Right cardiac atrium (tissue), 5 donors: ENCODE results near the gene TOMM22. TPM values are rescaled to one million over a fixed set of nuclear protein-coding genes. Genes with fewer than 3 reads are reported as not detected.
A peak's percentile ranks its signal among the peaks of the same experiment; 100 is the strongest.

Source experiments
- ATAC-seq, 2 donors: fragments of 200-7000 bp; cut with Tn5 transposase; one replicate each; pipeline versions ENCODE4 v1.8.0 to v1.9.1; 2020; ENCODE audit warnings: moderate library complexity in 2 of 2, mild to moderate bottlenecking in 1 of 2
- DNase-seq, 3 donors: peaks; one replicate each; pipeline ENCODE4 v3.0.0-alpha.2; 2020
- H3K27ac ChIP-seq: one replicate; pipeline ENCODE4 v1.5.1; 2013; ENCODE audit warnings: mild to moderate bottlenecking, low read length, control low read depth, moderate library complexity
- H3K27me3 ChIP-seq: one replicate; pipeline ENCODE4 v1.6.1; 2013; ENCODE audit not compliant: control insufficient read depth, insufficient read depth
- H3K4me1 ChIP-seq: one replicate; pipeline ENCODE4 v1.6.1; 2013; ENCODE audit warnings: low read length; ENCODE audit not compliant: control insufficient read depth, insufficient read depth
- H3K4me3 ChIP-seq: one replicate; pipeline ENCODE4 v1.5.1; 2013; ENCODE audit warnings: low read length, control low read depth
- H3K9me3 ChIP-seq: one replicate; pipeline ENCODE4 v1.6.1; 2013; ENCODE audit warnings: low read length; ENCODE audit not compliant: control insufficient read depth
- WGBS: extraction: QIAGEN DNeasy Blood & Tissue Kit; methylation state at CpG from one replicate; pipeline ENCODE4 v1.1.7; 2013; 5-methylcytosine and 5-hydroxymethylcytosine counted together
- intact Hi-C, 4 donors: fragments of 100-400 bp; cut with DNase I; formaldehyde crosslinking; loops; one replicate each; pipeline versions ENCODE4 v1.11.0 to v1.14.0; 2022 to 2023
- polyA plus RNA-seq: library from polyadenylated mRNA; stranded (reverse); fragments of 200-250 nt; gene quantifications from one replicate; pipeline ENCODE4 v1.2.3, GENCODE V29; 2013
- total RNA-seq, 4 donors: library from RNA; stranded (reverse); fragmentation: NEBNext Ultra II Directional; extraction: Animal tissue kit (Norgen Biotek cat#: 25700); gene quantifications; one replicate each; pipeline ENCODE4 v1.2.1, GENCODE V29; 2021
- donor health status: healthy with polysubstance abuse.
- donor health status: DM: no; HTN: yes; CAD: no.
- donor health status: DM: no; HTN: no; CAD: no.
- donor health status: DM: no; HTN: yes; CAD: no; lungs with severe emphysema.
- donor health status: DM: yes; HTN: yes; CAD: no.

Gene TOMM22
- total and polyA plus RNA-seq, 5 donors, result 41.0 to 67.3 (median 59.5) TPM

GRCh38 chr22:38727530-38728451 lies 46.0 kb downstream of the TOMM22 start:
- no peaks in the 10 kb centered on the region for H3K9me3 ChIP-seq
- no peak overlapping the region for H3K27ac ChIP-seq
- H3K27me3 ChIP-seq, result no peaks in the 10 kb centered on the region
- ATAC-seq (no peak), DNase-seq (no peak)
- WGBS, result 95% methylated on average over 15 of the region's 15 CpGs
- H3K4me1 ChIP-seq, result no peaks in the 10 kb centered on the region
- H3K4me3 ChIP-seq, result no peak overlapping the region
- intact Hi-C loops, result no loop called here

GRCh38 chr22:38728871-38729796 lies 47.4 kb downstream of the TOMM22 start:
- ATAC-seq, result no peak
- Histone ChIP-seq H3K4me3 (no peak overlapping the region), H3K4me1 (peaks cover 2% of the 10 kb centered on the region), H3K27ac (no peak overlapping the region), H3K27me3 (no peaks in the 10 kb centered on the region), H3K9me3 (no peaks in the 10 kb centered on the region)
- intact Hi-C loops, result no loop called here
- peak in 1 of 3 donors; percentile 47 for DNase-seq
- 84% methylated on average over 18 of the region's 18 CpGs for WGBS

- Histone ChIP-seq H3K4me3 (no peak overlapping the region), H3K27ac (no peak overlapping the region), H3K4me1 (peaks cover 2% of the 10 kb centered on the region), H3K9me3 (no peaks in the 10 kb centered on the region), H3K27me3 (no peaks in the 10 kb centered on the region)
- no peak for ATAC-seq
- DNase-seq, result peak in 1 of 3 donors; percentile 14
- intact Hi-C loops, result no loop called here
- WGBS, result 88% methylated on average over 6 of the region's 6 CpGs
These were observed 48.2 kb downstream of the TOMM22 start for GRCh38 chr22:38729946-38730345.

- no peaks in the 10 kb centered on the region for H3K9me3 ChIP-seq
- intact Hi-C loops, result no loop called here
- 96% methylated on average over 13 of the region's 13 CpGs for WGBS
- H3K27ac ChIP-seq, result no peak overlapping the region
- H3K4me1 ChIP-seq, result peaks cover 2% of the 10 kb centered on the region
- no peaks in the 10 kb centered on the region for H3K27me3 ChIP-seq
- DNase-seq (peak in 1 of 3 donors; percentile 51), ATAC-seq (no peak)
- no peak overlapping the region for H3K4me3 ChIP-seq
These were observed 48.7 kb downstream of the TOMM22 start for GRCh38 chr22:38730411-38730871.

- Histone ChIP-seq H3K4me3 (no peak overlapping the region), H3K27ac (no peak overlapping the region), H3K27me3 (no peaks in the 10 kb centered on the region), H3K4me1 (peaks cover 2% of the 10 kb centered on the region), H3K9me3 (no peaks in the 10 kb centered on the region)
- DNase-seq (no peak), ATAC-seq (no peak)
- intact Hi-C loops, result no loop called here
- 76% methylated on average over 6 of the region's 6 CpGs for WGBS
These were observed 50.0 kb downstream of the TOMM22 start for GRCh38 chr22:38731703-38732161.

GRCh38 chr22:38732251-38732815 lies 50.6 kb downstream of the TOMM22 start:
- Histone ChIP-seq H3K4me1 (peaks cover 2% of the 10 kb centered on the region), H3K27ac (no peak overlapping the region), H3K4me3 (no peak overlapping the region), H3K27me3 (no peaks in the 10 kb centered on the region), H3K9me3 (no peaks in the 10 kb centered on the region)
- ATAC-seq (no peak), DNase-seq (no peak)
- intact Hi-C loops, result no loop called here
- 70% methylated on average over 13 of the region's 13 CpGs for whole genome bisulfite sequencing

- WGBS, result 37% methylated on average over 4 of the region's 4 CpGs
- ATAC-seq, result peak in 1 of 2 donors; percentile 52
- H3K4me1 ChIP-seq, result peaks cover 2% of the 10 kb centered on the region
These were observed 51.6 kb downstream of the TOMM22 start for GRCh38 chr22:38733329-38733723.

GRCh38 chr22:38733724-38734381 lies 52.1 kb downstream of the TOMM22 start:
- intact Hi-C loops, result no loop called here
- H3K4me3 ChIP-seq, result no peak overlapping the region
- ATAC-seq (peak; percentile 23 to 26), DNase-seq (peak in 2 of 3 donors; percentile 33 to 78)
- peak overlapping the region; percentile 33 for H3K27ac ChIP-seq
- no peaks in the 10 kb centered on the region for H3K27me3 ChIP-seq
- peaks cover 2% of the 10 kb centered on the region for H3K4me1 ChIP-seq
- 54% methylated on average over 8 of the region's 8 CpGs for WGBS
- H3K9me3 ChIP-seq, result no peaks in the 10 kb centered on the region

More at GRCh38 chr22:38733329-38733723, 51.6 kb downstream of the TOMM22 start:
- Histone ChIP-seq H3K9me3 (no peaks in the 10 kb centered on the region), H3K27ac (peak overlapping the region; percentile 16), H3K4me3 (no peak overlapping the region), H3K27me3 (no peaks in the 10 kb centered on the region)
- intact Hi-C loops, result no loop called here
- peak in 2 of 3 donors; percentile 49 to 81 for DNase-seq

GRCh38 chr22:38734421-38735100 lies 52.8 kb downstream of the TOMM22 start:
- no peak overlapping the region for H3K4me3 ChIP-seq
- WGBS, result 89% methylated on average over 13 of the region's 13 CpGs
- peaks cover 2% of the 10 kb centered on the region for H3K4me1 ChIP-seq
- H3K27me3 ChIP-seq, result no peaks in the 10 kb centered on the region
- no peaks in the 10 kb centered on the region for H3K9me3 ChIP-seq
- intact Hi-C loops, result no loop called here
- ATAC-seq, result no peak
- peak overlapping the region; percentile 33 for H3K27ac ChIP-seq
- peak in 2 of 3 donors; percentile 22 to 33 for DNase-seq
